ENCODE data around the gene TBX5.

The TBX5 gene

GRCh38 chr12:114430306-114430705 lies 24.4 kb upstream of the TBX5 start:
- no peak for DNase-seq

DNA sequence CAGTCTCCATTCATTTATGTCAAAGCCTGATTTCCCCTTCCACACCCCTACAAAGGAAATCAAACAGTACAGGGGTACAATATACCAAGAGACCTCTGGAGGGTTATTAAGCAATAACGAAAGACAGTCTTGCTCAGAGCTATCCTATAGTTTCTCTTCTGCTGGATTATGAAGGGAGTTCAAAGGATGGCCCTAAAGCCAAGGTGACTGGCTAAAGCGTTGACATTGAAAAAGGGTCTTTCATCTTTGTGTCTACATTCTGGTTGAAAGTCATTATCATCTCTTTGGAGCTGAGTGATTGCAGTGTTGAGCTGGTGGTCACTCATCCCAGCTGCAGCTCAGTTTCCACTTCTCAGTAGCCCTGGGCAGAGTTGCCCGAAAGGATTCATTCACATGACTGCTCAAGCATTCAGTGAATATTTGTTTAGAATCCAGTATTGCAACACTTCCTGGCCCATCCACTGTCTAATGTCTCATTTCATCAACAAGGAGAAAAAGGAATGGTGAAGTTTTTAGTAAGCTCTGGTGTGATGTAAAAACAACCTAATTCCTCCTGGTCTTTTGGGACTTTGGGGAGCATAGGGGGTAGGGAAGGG lies 19.2 kb upstream of the TBX5 start:
- DNase-seq: no peak

DNA sequence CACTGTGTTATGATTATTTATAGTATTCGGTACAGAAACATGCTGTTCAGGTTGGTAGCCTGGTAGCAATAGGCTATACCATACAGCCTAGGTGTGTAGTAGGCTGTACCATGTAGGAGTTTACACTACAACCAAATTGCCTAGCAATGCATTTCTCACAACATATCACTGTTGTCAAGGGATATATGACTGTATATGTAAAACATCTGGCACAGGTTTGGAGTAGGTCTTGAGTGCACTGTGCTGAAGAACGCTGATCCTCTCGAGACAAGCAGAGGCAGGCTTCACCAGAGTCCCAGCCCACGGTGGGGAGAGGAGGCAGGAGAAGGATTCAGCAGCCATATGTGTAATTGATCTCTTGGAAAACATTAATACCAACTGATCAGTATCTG lies 15.0 kb upstream of the TBX5 start:
- no peak for DNase-seq

GRCh38 chr12:114420182-114420943 lies 14.4 kb upstream of the TBX5 start:
- no peak for DNase-seq

GRCh38 chr12:114416028-114416427 lies 10.1 kb upstream of the TBX5 start:
- DNase-seq: no peak

DNA sequence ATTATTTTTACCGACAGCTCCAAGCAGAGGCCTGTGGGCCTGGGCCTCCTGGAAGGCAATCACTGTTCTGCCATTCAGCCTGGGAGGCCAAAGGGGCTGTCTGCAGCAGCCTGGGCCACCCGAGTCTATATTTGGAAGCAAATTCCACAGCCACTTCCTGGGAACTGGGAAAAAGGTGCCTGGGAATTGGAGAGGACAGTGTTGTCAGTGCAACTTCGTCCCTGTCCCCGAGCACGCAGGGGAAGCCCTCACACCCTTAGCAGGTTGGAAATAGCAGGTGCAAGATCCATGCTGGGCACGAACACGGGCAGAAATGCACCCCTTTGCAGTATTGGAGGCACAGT lies 9.6 kb upstream of the TBX5 start:
- DNase-seq: no peak

- DNase-seq: no peak
Measured at GRCh38 chr12:114414866-114415524, 9.1 kb upstream of the TBX5 start.

- no peak for DNase-seq
Measured at GRCh38 chr12:114414031-114414865, 8.3 kb upstream of the TBX5 start.

DNA sequence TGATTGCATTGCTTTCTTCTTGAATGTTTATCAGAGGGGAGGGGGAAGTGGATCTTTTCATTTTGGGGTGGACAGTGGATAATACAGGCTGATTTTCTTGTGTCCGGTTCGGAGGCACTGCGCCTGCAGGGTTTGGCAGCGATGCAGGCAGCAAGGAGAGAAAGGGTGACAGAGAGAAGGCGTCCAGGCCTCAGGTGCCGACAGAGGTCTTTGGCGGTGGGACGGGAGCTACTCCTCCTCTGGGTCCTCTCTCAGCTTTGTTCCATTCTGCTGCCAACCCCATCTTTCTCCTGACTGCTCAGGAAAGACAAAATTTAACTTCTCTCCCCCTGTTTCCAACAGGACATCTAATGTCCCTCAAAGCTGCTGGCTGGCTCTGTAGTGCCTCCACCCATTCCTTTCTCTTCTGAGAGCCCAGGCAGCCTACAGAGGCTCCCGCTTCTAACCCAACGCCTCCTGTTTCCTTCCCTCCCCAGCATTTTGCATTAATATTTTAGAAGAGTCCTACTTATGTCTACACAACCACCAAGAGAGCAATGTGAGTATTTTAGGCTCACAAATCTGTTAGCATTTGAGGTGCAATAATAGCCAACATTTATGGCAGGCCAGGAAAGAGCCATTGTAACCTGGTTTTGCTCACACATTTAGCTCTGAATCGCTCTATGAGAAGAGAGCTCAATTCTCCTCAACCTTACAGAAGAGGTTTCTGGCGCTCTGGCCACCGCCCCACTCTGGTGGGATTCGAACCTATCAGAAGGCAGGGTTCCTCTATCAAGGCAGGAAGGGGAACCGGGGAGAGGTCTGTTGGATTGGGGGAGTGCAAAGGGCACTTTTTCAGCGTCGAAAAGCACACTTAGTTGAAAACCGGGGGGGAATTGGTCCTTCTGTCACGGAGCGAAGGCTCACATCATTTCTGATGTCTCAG lies 7.1 kb upstream of the TBX5 start:
- no peak for DNase-seq

- no peak for DNase-seq
Measured at GRCh38 chr12:114412307-114412706, 6.4 kb upstream of the TBX5 start.

GRCh38 chr12:114411071-114411837 lies 5.3 kb upstream of the TBX5 start:
- no peak for DNase-seq

- DNase-seq: no peak
Measured at GRCh38 chr12:114409852-114410600, 4.1 kb upstream of the TBX5 start.

GRCh38 chr12:114408886-114409851 lies 3.2 kb upstream of the TBX5 start:
- DNase-seq: no peak

GRCh38 chr12:114408471-114408885 lies 2.5 kb upstream of the TBX5 start:
- no peak for DNase-seq

DNA sequence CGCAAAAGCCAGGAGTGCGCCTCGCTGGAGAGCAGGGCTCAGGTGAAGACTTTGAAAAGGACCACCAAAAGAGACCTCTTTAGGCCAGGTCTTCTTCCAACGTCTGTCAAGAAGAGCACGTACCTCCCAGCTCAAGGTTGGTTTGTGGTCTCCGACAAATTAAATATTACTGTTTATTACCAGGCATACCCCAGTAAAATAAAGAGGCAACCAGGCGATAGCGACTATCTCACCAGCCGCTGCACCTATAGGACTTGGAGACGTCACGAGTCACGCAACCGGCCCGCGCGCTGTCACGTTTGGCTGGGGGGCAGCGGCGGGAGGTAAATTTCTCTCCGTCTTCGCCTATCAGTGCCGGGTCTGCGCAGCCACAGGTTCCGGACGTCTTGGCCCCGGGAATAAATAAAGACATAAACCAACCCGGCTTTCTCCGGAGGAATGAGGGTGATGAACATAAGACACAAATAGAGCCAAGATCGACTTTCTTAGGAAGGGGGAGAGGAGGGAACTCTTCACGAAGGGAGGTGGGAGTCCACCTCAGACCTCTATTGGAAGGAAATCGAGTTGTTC lies 2.0 kb upstream of the TBX5 start:
- no peak for DNase-seq

DNA sequence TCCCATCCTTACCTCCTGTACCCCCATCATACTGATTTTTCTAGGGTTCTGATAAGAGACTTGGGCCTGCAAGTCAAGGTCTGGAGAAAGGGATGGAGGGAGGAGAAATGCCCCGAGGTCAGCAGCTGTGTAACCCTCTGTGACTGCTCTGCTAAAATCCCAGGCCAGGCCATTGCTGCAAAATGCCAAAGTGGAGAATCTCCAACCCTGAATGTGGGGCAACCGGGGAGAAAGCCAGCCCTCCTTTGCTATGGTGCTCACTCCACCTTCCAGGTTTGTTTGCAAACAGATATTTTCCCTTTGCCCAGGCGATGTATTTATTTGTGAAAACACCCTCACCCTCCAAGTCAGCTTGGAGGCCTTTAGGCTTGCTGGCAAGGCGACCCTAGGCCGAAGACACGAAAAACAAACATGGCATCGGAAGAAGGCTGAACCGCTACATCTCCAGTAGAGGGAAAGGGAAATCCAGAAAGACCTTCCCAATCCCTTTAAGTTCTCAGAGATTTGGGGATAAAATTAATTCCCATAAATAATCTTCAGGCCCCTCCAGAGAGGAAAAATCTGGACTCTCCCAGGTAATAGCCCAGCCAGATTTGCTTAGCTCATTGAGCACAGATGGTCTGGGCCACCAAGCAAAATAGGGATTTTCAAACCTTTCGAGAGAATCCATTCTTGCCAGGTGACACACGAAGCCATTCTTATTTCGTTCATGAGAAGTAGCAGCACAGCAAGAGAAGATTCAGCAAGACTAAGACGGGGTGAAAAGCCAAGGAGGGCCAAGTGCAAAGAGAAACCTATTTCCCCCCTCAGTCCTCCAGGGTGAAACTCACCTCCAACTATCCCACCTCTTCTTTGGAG lies 1.3 kb upstream of the TBX5 start:
- no peak for DNase-seq

- no peak for DNase-seq
Measured at GRCh38 chr12:114406316-114406983, 506 bp upstream of the TBX5 start.

Data from activated gamma-delta T cell (primary cell).